GM12874 (cell line): ENCODE data around the gene AKTIP.

ENCODE experiments used
- CTCF ChIP-seq: IDR thresholded peaks from 2 replicates; pipeline ENCODE4 v1.5.1; 2011; ENCODE audit warnings: low read depth, mild to moderate bottlenecking, control low read depth, low read length, moderate library complexity; ENCODE audit not compliant: insufficient read depth

The AKTIP gene

GRCh38 chr16:53453928-53454327, 49.1 kb downstream of the AKTIP start:
- TF ChIP-seq CTCF = no peak

- no peak for TF ChIP-seq CTCF
These were observed 53.0 kb downstream of the AKTIP start for GRCh38 chr16:53449816-53450517.

- no peak for TF ChIP-seq CTCF
These were observed 56.9 kb downstream of the AKTIP start for GRCh38 chr16:53446090-53446489.

GRCh38 chr16:53445534-53445933, 57.5 kb downstream of the AKTIP start:
- no peak for TF ChIP-seq CTCF
